Peyer's patch (tissue), 4 donors: ENCODE measurements around the gene NHSL2.

Source experiments
- POLR2A ChIP-seq, 2 donors: fragments of 450-650 bp; IDR thresholded peaks; one replicate each; pipeline ENCODE4 v1.5.1; 2017; ENCODE audit warnings: antibody characterized with exemption in 2 of 2, mild to moderate bottlenecking in 2 of 2, moderate library complexity in 2 of 2
- TF ChIP-seq, protein P1 (sequence below), 6 experiments: fragments of 450-650 bp in 4 of 6; fragments of 200-600 bp in 2 of 6; sonication (generic) in 1 of 6; IDR thresholded peaks; one replicate each; pipeline ENCODE4 v1.5.1; 2017 to 2019; ENCODE audit warnings: antibody characterized with exemption in 6 of 6, mild to moderate bottlenecking in 3 of 6, moderate library complexity in 1 of 6

DNA sequence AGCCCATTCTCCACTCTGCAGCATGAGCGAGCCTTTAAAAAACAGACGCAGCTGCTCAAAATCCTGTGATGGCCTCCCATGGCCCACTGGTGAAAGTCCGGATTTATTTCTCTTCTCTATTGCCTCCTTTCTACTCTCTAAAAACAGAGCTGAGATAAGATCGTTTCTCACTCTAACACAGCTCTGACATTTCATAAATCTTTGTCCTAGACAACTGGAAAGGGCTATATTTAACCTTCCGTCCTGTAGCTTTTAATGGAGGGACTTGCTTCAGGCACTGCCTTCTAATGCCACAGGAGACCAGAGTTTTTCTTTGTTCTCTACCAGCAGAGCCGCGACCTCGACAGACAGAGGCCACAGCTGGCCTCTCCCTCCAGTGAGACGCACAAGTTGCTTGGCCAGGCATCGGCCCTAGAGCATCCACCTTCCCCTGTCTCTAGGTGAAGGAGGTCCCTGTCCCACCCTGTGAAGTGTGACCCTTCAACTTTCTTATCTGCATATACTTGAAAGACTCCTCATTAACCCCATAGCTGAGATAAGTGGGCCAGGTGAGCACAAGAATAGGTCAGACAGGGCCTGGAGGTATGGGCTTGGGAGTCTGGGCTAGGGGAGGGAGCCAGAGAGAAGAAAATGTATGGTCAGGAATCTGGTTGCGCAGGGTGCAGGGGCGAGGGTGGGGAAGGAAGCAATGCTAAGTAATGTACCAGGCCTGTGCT is 171.1 kb downstream of the NHSL2 start:
- TF ChIP-seq, protein P1, sequence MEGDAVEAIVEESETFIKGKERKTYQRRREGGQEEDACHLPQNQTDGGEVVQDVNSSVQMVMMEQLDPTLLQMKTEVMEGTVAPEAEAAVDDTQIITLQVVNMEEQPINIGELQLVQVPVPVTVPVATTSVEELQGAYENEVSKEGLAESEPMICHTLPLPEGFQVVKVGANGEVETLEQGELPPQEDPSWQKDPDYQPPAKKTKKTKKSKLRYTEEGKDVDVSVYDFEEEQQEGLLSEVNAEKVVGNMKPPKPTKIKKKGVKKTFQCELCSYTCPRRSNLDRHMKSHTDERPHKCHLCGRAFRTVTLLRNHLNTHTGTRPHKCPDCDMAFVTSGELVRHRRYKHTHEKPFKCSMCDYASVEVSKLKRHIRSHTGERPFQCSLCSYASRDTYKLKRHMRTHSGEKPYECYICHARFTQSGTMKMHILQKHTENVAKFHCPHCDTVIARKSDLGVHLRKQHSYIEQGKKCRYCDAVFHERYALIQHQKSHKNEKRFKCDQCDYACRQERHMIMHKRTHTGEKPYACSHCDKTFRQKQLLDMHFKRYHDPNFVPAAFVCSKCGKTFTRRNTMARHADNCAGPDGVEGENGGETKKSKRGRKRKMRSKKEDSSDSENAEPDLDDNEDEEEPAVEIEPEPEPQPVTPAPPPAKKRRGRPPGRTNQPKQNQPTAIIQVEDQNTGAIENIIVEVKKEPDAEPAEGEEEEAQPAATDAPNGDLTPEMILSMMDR (IDR thresholded peaks at IDR 0.05), result no peak
- no peak for TF ChIP-seq POLR2A (IDR thresholded peaks at IDR 0.05)
